Activated naive CD4-positive, alpha-beta T cell (primary cell): Measurements from ENCODE around the gene LITAF.
"Not testable (repeated sequence)": the region's sequence is repeated elsewhere in the genome, so short reads cannot be mapped to it uniquely, and the experiment has no call there.

Source experiments
- DNase-seq, 4 experiments: peaks; one replicate each; lab custom pipeline; 2025; lab: John Stamatoyannopoulos, UW

Gene LITAF

DNA sequence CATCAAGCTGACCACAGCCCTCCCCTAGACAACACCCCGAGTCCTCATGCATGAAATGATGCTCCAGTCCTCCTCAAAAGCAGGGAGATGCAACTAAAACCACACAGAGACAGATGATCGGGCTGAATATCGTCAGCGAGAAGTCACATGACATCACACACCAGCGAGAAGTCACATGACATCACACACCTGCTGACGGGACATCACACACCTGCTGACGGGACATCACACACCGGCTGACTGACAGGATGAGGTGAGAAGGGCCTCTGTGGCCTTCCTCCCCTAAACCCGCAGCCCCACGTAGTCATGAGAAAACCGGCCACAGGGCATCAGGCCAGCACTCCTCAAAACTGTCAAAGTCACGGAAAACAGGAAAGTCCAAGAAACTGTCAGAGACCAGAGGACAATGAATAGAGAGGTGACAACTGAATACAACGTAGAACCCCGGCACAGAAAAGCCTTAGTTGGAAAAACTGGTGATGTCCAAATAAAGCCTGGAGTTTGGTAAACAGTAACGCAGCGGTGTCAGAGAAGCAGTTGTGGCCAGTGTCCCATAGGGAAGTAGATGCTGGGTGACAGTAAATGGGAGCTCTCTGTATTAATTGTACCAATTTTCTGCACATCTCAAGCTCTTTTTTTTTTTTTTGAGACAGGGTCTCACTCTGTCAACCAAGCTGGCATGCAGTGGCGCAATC is 14.3 kb downstream of the LITAF start:
- peak in 2 of 4 experiments; percentile 32 to 40 for DNase-seq

GRCh38 chr16:11571549-11571948 is 15.2 kb downstream of the LITAF start:
- no peak for DNase-seq

DNA sequence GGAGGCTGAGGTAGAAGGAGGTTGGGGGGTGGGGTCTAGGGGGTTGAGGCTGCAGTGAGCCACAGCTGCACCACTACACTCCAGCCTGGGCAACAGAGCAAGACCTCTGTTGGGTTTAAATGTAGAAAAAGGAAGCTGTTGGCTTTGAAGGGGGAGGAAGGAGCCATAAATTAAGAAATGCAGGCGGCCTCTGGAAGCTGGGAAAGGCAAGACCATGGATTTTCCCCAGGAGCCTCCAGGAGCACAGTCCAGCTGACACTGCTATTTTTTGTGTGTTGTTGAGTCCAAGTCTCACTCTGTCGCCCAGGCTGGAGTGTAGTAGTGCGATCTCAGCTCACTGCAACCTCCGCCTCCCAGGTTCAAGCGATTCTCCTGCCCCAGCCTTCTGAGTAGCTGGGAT is 15.9 kb downstream of the LITAF start:
- DNase-seq, result no peak

DNA sequence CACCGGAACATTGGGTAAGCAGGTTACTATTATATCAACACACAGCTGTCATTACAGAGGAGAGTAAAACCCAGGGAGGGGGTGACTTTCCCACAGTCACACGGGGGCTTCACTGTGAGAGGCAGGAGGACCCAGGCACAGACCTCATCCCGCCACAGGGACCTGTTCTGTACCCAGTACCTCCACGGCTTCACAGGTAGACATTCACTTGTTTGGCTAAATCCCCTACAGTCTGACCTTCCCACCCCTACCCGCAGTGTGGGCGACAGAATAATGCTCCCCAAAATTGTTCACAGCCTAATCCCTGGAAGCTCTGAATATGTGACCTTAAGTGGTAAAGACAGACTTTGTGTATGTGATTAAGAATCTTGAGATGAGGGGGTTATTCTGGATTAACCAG is 16.5 kb downstream of the LITAF start:
- no peak for DNase-seq

DNA sequence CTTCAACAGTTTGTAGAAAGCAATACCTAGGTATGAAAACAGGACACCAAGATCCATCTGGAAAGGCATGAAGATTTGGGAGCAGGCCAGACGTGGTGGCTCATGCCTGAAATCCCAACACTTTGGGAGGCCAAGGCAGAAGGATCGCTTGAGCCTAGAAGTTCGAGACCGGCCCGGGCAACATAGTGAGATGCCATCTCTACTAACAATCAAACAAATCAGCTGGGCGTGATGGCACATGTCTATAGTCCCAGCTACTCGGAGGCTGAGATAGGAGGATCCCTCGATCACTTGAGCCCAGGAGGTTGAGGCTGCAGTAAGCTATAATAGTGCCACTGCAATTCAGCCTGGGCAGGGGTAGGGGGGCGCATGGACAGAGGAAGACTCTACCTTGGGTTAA is 20.3 kb downstream of the LITAF start:
- no peak for DNase-seq

DNA sequence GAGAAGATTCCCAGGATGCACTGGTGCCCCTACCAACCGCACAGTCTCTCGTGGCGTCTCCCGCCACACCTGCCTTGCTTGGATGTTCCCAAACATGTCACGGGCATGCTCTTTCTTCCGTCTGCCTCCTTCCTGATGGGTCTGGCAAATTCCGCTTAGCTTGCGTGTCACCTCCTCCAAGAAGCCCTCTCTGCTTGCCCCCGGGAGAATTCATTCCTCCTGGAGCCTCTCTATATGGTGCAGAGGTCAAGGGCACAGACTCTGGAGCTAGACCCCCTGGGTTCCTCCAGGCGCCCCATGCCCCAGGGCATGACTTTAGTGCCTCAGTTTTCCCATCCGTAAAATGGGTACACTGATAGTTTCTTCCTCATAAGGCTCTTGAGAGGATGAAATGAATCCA is 21.1 kb downstream of the LITAF start:
- no peak for DNase-seq

GRCh38 chr16:11564046-11564926 is 22.4 kb downstream of the LITAF start:
- DNase-seq, result no peak

GRCh38 chr16:11563493-11564040 is 23.2 kb downstream of the LITAF start:
- DNase-seq, result no peak

GRCh38 chr16:11562941-11563340 is 23.8 kb downstream of the LITAF start:
- no peak for DNase-seq

- DNase-seq, result no peak
These were observed 24.3 kb downstream of the LITAF start for GRCh38 chr16:11562411-11562810.

DNA sequence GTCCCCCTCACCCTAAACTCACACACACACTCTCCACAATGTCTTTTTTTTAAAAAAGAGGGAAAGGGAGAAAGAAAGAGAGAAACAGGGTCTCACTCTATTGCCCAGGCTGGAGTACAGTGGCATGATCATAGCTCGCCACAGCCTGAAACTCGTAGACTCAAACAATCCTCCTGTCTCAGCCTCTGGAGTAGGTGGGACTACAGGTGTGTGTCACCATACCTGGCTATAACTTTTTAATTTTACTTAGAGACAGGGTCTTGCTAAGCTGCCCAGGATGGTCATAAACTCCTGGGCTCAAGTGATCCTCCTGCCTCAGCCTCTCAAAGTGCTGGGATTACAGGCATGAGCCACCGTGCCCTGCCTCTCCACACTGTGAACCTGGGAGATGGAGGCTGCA is 24.9 kb downstream of the LITAF start:
- DNase-seq, result no peak

DNA sequence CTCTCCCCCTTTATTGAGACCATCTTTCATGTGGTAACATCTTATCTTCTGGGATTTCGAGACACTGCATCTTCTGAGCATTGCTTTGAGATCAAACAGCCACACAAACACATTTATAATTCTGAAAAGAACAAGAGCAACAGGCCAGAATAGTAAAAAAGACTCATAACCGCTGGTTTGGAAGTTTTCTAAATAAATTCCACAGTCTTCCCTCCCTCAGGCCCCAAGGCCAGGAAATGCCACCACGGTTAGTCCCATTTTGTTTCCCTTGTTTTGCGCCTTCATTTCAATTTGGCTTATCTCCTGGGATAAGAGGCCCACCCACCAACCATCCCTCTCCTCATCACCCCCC is 25.3 kb downstream of the LITAF start:
- DNase-seq, result no peak

DNA sequence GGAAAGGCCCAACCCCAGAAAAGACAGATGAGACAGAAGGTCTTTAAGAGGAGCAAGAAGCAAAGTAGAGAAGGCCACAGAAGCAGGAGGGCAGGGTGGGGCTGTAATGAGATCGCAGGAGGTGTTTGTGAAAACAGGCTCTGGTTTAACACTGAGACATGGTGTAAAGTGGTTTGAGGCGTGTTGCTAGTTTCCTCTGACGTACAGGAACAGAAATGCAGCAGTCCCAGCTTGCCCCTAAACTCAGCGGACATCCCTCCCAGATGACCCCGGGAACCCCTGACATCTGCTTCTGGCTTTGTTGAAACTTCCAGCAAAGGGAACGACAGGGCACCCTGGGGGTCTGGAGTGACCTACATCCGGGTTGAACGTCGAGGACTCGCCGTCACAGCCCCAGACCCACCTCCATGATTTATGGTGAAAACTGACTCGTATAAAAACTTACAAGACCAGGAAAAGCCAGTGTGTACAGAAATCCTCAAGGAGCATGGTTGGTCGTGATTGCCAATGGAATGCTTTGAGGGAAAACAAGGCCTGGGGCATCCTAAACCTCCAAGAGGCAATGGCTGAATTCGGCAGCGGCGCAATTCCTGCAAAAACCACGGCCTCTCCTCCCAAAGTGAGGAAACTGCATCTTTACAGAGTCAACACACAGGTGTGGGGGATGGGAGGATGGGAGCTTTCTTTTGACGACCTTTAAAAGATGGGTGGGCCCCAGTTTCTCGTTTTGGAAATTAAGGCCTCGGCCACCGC is 25.8 kb downstream of the LITAF start:
- peak in 2 of 4 experiments; percentile 40 to 47 for DNase-seq

DNA sequence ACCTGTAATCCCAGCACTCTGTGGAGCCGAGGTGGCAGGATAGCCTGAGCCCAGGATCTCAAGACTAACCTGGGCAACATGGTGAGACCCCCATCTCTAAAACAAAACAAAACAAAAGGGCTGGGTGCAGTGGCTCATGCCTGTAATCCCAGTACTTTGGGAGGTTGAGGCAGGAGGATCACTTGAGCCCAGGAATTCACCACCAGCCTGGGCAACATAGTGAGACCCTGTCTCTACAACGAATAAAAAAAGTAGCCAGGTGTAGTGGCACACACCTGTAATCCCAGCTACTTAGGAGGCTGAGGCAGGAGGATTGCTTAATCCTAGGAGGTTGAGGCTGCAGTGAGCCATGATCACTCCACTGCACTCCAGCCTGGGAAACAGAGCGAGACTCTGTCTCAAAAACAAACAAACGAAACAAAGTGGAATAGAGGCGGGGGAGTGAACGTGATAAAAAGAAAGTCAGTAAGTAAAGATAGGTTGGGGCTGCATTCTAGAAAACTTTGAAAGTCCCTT is 28.4 kb downstream of the LITAF start:
- DNase-seq, result not testable (repeated sequence)

- DNase-seq, result no peak
These were observed 28.9 kb downstream of the LITAF start for GRCh38 chr16:11557801-11558200.

GRCh38 chr16:11556945-11557720 is 29.6 kb downstream of the LITAF start:
- no peak for DNase-seq

DNA sequence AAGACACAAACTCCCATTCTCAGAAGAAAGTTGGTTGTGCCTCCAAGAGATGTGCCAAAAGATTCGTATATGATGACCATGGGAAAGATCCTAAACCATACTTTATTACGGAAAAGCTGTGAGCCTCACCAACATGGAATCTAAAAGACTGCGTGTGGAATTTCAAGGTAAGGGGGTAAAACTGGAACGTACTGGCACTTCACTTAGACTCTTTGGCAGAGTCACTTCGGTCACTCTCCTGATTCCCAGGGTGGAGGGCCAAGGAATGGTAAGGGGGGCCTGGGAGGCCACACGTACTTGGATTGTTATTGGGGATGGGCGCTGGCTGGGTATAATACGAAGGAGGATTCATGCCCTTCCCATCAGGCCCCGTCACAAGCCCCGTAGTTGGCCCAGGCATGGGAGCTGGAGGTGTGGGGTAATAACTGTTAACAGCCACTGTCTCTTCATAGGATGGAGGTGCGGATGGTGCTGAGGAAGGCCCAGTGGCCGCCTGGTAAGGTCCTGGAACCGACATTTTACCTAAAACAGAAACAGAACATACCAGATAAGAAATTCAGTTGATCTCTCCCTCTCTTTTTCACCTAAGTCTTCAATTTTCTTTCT is 30.4 kb downstream of the LITAF start:
- no peak for DNase-seq

GRCh38 chr16:11554053-11554452 is 32.7 kb downstream of the LITAF start:
- no peak for DNase-seq

GRCh38 chr16:11553371-11553770 is 33.3 kb downstream of the LITAF start:
- no peak for DNase-seq

GRCh38 chr16:11552440-11552839 is 34.3 kb downstream of the LITAF start:
- DNase-seq, result no peak

DNA sequence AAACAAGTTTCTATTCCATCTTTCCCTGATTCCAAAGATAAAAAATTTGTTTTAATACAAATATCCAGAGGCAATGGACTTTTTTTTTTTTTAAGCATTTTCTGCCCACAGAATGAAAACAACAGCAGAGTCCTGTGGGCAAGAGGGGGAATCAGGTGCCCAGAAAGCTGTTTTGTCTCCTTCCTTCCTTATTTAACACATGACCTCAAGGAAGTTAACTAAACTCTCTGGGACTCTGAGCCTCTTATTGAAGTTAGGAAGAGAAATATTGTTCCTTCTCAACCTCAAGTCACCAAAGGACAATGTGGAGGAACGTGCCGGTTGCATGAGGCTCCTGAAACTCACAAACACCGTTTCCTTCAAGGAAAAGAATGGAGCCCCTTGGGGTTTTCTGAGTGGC is 34.9 kb downstream of the LITAF start:
- no peak for DNase-seq
